Naive thymus-derived CD4-positive, alpha-beta T cell (primary cell): ENCODE data around the gene ATXN7L1. TPM values are rescaled to one million over a fixed set of nuclear protein-coding genes. Genes with fewer than 3 reads are reported as not detected.

Experiments used
- ATAC-seq: fragments of 150-1000 bp; cut with Tn5 transposase; 2 replicates; pipeline ENCODE4 v1.10.0; 2021; ENCODE audit warnings: mild to moderate bottlenecking, moderate library complexity
- CTCF ChIA-PET: fragments of 350-600 bp; sonication (Branson Sonifier 250); formaldehyde crosslinking; loops from one replicate; lab custom pipeline; 2021; ENCODE audit warnings: antibody characterized with exemption; lab: Charles Lee
- POLR2A ChIA-PET: fragments of 350-600 bp; sonication (Branson Sonifier 250); formaldehyde crosslinking; loops from one replicate; lab custom pipeline; 2021; ENCODE audit warnings: antibody characterized with exemption, inconsistent platforms; lab: Charles Lee
- DNase-seq, 9 donors: peaks; one replicate each; pipeline versions ENCODE4 v3.0.0 to v3.0.0-alpha.2; 2020 to 2022; ENCODE audit warnings: mixed read lengths in 1 of 9
- H3K27ac ChIP-seq: one replicate; pipeline ENCODE4 v1.7.0; 2013; ENCODE audit warnings: mild to moderate bottlenecking, low read depth, low read length, moderate library complexity
- H3K27me3 ChIP-seq, 2 donors: one replicate each; pipeline ENCODE4 v1.7.0; 2013; ENCODE audit warnings: low read length in 2 of 2, mild to moderate bottlenecking in 2 of 2, moderate library complexity in 2 of 2; ENCODE audit not compliant: control insufficient read depth in 2 of 2, insufficient read depth in 2 of 2
- H3K36me3 ChIP-seq, 3 experiments: 1 replicate in 2 of 3; 2 replicates in 1 of 3; pipeline ENCODE4 v1.7.0; 2013; ENCODE audit warnings: low read length in 3 of 3, mild to moderate bottlenecking in 3 of 3, moderate library complexity in 1 of 3; ENCODE audit not compliant: insufficient read depth in 3 of 3, control insufficient read depth in 2 of 3
- H3K4me1 ChIP-seq, 2 donors: one replicate each; pipeline ENCODE4 v1.7.0; 2013; ENCODE audit warnings: low read length in 2 of 2, mild to moderate bottlenecking in 2 of 2, moderate library complexity in 1 of 2; ENCODE audit not compliant: control insufficient read depth in 2 of 2, insufficient read depth in 2 of 2
- H3K4me3 ChIP-seq: 2 replicates; pipeline ENCODE4 v1.7.0; 2013; ENCODE audit warnings: mild to moderate bottlenecking, low read length
- H3K9me3 ChIP-seq, 3 experiments: 1 replicate in 2 of 3; 2 replicates in 1 of 3; pipeline ENCODE4 v1.7.0; 2013; ENCODE audit warnings: low read length in 3 of 3; ENCODE audit not compliant: control insufficient read depth in 2 of 3
- H3K27ac Mint-ChIP-seq, 9 donors: one replicate each; pipeline ENCODE4 v1.8.0; 2020 to 2022; ENCODE audit warnings: mixed read lengths in 9 of 9, mild to moderate bottlenecking in 8 of 9, moderate library complexity in 5 of 9, inconsistent platforms in 2 of 9
- H3K27me3 Mint-ChIP-seq, 5 donors: one replicate each; pipeline ENCODE4 v1.8.0; 2021 to 2022; ENCODE audit warnings: mixed read lengths in 5 of 5, mild to moderate bottlenecking in 1 of 5
- H3K36me3 Mint-ChIP-seq, 5 donors: one replicate each; pipeline ENCODE4 v1.8.0; 2020 to 2022; ENCODE audit warnings: mixed read lengths in 5 of 5, mild to moderate bottlenecking in 3 of 5, inconsistent platforms in 1 of 5
- H3K4me1 Mint-ChIP-seq, 7 donors: one replicate each; pipeline ENCODE4 v1.8.0; 2020 to 2022; ENCODE audit warnings: mixed read lengths in 7 of 7, mild to moderate bottlenecking in 3 of 7, inconsistent platforms in 1 of 7
- H3K4me3 Mint-ChIP-seq, 10 donors: one replicate each; pipeline ENCODE4 v1.8.0; 2020 to 2022; ENCODE audit warnings: mild to moderate bottlenecking in 10 of 10, mixed read lengths in 10 of 10, moderate library complexity in 6 of 10, inconsistent platforms in 2 of 10
- H3K9me3 Mint-ChIP-seq, 11 donors: one replicate each; pipeline ENCODE4 v1.8.0; 2020 to 2022; ENCODE audit warnings: mixed read lengths in 11 of 11, mild to moderate bottlenecking in 4 of 11, inconsistent platforms in 1 of 11, moderate library complexity in 1 of 11
- intact Hi-C, 2 donors: fragments of 100-400 bp; cut with micrococcal nuclease; formaldehyde crosslinking; loops; one replicate each; pipeline ENCODE4 v1.15.1; 2023
- polyA plus RNA-seq, 2 donors: library from polyadenylated mRNA; unstranded; fragments of 300-500 nt; fragmentation: Illumina TruSeq; gene quantifications; one replicate each; pipeline ENCODE4 v1.2.3, GENCODE V29; 2021
- total RNA-seq, 6 experiments: library from RNA in 5 of 6; stranded (reverse) in 5 of 6; gene quantifications; 1 replicate in 5 of 6; 2 replicates in 1 of 6; pipeline ENCODE4 v1.2.3 and lab custom pipeline; 2021 to 2026

ATXN7L1 gene
- total and polyA plus RNA-seq, 7 experiments from 2014 or later = 18.5 to 52.4 (median 39.5) TPM

DNA sequence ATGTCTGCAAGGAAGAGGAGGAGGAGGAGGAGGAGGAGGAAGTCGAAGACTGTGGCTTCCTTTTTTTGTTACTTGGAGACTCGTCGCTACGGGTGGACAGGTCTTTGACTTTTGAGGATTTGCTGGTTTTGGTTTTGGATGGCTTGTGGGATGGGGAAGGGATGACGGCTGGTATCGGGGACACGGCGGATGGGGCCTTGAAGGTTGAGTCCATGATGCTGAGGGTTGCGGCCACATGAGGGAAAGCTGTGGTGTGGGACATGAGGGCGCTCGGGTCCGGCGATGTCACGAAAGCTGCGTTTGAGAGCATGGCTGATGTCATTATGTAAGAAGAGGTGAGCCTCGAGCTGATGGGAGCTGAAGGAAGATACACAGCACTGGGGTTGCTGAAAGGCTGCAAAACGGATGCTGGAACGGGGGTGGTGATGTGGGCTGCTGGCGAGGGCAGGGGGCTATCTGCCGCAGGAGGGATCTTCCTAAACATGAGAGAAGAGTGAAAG is 262.0 kb downstream of the ATXN7L1 start:
- POLR2A ChIA-PET = no interaction called here
- intact Hi-C loops = no loop called here
- Histone ChIP-seq H3K27me3 (no peaks in the 10 kb centered on the region), H3K4me1 (no peaks in the 10 kb centered on the region), H3K4me3 (no peak overlapping the region), H3K27ac (no peak overlapping the region), H3K36me3 (peaks cover 6 to 67% (median 11%) of the 10 kb centered on the region in 3 experiments), H3K9me3 (no peaks in the 10 kb centered on the region)
- H3K4me1 Mint-ChIP-seq = no peaks in the 10 kb centered on the region
- H3K27me3 Mint-ChIP-seq = no peaks in the 10 kb centered on the region
- no peak for DNase-seq
- peaks cover 0 to 2% (median 0%) of the 10 kb centered on the region in 11 donors for H3K9me3 Mint-ChIP-seq
- peak overlapping the region in 3 of 9 donors; percentile 6 to 47 (median 14) for H3K27ac Mint-ChIP-seq
- no peak for ATAC-seq
- CTCF ChIA-PET = interaction anchor here (0.6 kb wide), 1 partner anchor 163 kb away, joined by 3 read pairs; no protein-coding TSS in a partner anchor
- H3K36me3 Mint-ChIP-seq = peaks cover 4 to 49% (median 18%) of the 10 kb centered on the region in 5 donors
- H3K4me3 Mint-ChIP-seq = no peak overlapping the region

DNA sequence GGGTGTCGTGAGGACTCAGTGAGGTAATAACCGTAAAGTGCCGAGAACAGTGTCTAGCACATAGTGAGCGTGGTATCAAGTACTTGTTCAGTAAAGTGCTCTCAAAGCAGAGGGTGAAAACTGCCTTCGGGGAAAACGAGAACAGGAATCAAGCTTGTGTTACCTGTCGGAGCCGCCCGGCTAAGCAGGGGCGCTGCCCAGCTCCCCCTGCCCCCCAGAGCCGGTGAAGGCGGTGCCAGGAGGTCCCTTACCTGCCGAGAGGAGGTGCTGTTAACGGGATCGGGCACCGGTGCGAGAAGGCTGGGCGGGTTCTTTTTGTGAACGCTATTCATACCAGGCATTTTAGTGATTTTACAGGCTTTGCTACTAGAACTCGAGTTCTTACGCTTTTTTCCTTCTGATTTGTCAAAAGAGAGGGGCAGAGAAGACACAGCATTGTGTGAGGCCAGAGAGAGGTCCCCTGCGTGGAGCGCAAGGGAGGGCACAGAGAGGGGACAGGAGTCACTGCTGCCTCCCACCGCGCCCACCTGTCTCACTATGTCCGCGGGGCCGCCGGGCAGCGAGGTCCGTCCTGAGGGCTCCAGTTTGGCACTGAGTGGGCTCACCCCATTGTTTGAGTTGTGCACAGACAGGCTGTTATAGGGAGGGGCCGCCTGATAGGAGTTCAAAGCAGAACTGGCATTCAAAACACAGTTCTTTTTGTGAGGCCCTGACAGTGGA is 262.6 kb downstream of the ATXN7L1 start:
- Histone ChIP-seq H3K36me3 (peaks cover 6 to 66% (median 11%) of the 10 kb centered on the region in 3 experiments), H3K9me3 (no peaks in the 10 kb centered on the region), H3K27me3 (no peaks in the 10 kb centered on the region), H3K4me1 (no peaks in the 10 kb centered on the region), H3K27ac (no peak overlapping the region), H3K4me3 (no peak overlapping the region)
- Mint-ChIP-seq H3K36me3 (peaks cover 3 to 51% (median 18%) of the 10 kb centered on the region in 5 donors), H3K4me1 (no peaks in the 10 kb centered on the region), H3K27me3 (no peaks in the 10 kb centered on the region), H3K9me3 (peaks cover 0 to 2% (median 0%) of the 10 kb centered on the region in 11 donors), H3K27ac (peak overlapping the region in 1 of 9 donors; percentile 6), H3K4me3 (no peak overlapping the region)
- DNase-seq = no peak
- POLR2A ChIA-PET = no interaction called here
- intact Hi-C loops = no loop called here
- CTCF ChIA-PET = interaction anchor here (0.6 kb wide), 1 partner anchor 163 kb away, joined by 3 read pairs; no protein-coding TSS in a partner anchor
- no peak for ATAC-seq

DNA sequence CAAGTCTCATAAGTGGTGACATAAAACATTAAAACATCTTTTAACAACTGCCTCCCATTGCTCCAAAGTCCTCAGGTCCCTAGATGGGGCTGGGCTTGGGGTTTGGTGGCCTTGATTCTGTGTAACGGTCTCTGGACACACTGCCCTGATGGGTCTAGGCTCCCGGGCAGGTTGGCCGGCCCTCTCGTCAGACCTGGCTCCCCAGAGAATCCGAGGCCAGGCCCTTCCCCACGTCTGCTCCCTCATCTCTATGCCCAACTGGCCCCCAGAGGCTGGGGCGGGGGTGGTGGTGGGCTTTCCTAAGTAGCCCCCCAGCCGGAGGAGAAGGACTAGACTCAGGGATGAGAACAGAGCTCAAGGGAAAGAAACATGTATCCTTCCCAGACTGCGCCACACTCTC is 263.6 kb downstream of the ATXN7L1 start:
- Mint-ChIP-seq H3K36me3 (peaks cover 0 to 51% (median 19%) of the 10 kb centered on the region in 5 donors), H3K27me3 (no peaks in the 10 kb centered on the region), H3K27ac (no peak overlapping the region), H3K4me3 (no peak overlapping the region), H3K9me3 (peaks cover 0 to 2% (median 0%) of the 10 kb centered on the region in 11 donors), H3K4me1 (no peaks in the 10 kb centered on the region)
- intact Hi-C loops = no loop called here
- ATAC-seq (no peak), DNase-seq (no peak)
- Histone ChIP-seq H3K4me3 (no peak overlapping the region), H3K9me3 (no peaks in the 10 kb centered on the region), H3K36me3 (peaks cover 6 to 61% (median 6%) of the 10 kb centered on the region in 3 experiments), H3K27ac (no peak overlapping the region), H3K27me3 (no peaks in the 10 kb centered on the region), H3K4me1 (no peaks in the 10 kb centered on the region)
- POLR2A ChIA-PET = no interaction called here
- CTCF ChIA-PET = no interaction called here

GRCh38 chr7:105611856-105612775 is 264.3 kb downstream of the ATXN7L1 start:
- peaks cover 0 to 56% (median 26%) of the 10 kb centered on the region in 5 donors for H3K36me3 Mint-ChIP-seq
- CTCF ChIA-PET = no interaction called here
- Histone ChIP-seq H3K36me3 (peaks cover 6 to 55% (median 6%) of the 10 kb centered on the region in 3 experiments), H3K9me3 (no peaks in the 10 kb centered on the region), H3K27ac (no peak overlapping the region), H3K27me3 (no peaks in the 10 kb centered on the region), H3K4me3 (no peak overlapping the region), H3K4me1 (no peaks in the 10 kb centered on the region)
- ATAC-seq (no peak), DNase-seq (no peak)
- intact Hi-C loops = no loop called here
- POLR2A ChIA-PET = no interaction called here
- H3K4me1 Mint-ChIP-seq = no peaks in the 10 kb centered on the region
- H3K4me3 Mint-ChIP-seq = no peak overlapping the region
- H3K9me3 Mint-ChIP-seq = peaks cover 0 to 2% (median 0%) of the 10 kb centered on the region in 11 donors
- no peak overlapping the region for H3K27ac Mint-ChIP-seq
- H3K27me3 Mint-ChIP-seq = no peaks in the 10 kb centered on the region

DNA sequence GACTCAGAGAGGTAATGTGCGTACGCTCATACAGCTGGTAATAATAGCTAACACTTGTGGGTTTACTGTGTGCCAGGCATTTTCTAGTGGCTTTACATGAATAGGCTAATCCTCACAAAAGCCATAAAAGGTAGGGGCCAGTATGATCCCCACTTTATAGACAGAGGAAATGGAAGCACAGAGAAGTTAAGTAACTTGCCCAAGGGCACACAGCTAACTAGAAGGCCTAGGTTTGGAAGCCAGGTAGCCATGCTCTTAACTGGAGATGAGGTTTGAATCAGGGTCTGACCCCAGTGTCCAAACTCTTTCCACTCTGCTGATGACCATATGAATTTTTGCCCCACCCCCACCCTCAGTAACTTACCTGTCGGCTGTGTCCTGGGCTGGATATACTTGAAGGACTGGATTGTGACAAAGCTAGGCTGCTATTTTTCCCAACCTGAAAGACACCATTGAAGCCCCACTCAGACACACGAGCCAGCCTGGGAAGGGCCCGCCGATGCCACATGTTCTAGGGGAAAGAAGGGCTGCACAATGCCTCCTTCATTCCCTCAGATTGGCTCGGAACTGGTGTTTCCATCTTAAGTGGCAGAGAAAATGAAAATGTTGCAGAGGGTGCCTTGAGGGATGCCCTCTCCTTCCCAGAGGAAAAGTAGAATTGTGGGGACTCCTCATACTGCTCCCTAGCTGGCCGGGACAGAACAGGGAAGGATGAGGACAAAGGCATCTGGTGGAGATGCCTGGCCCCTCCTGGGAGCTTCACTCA is 266.1 kb downstream of the ATXN7L1 start:
- ATAC-seq (no peak), DNase-seq (no peak)
- no peaks in the 10 kb centered on the region for H3K9me3 ChIP-seq
- no peak overlapping the region for H3K27ac ChIP-seq
- Mint-ChIP-seq H3K4me1 (no peaks in the 10 kb centered on the region), H3K4me3 (no peak overlapping the region), H3K36me3 (peaks cover 0 to 49% (median 25%) of the 10 kb centered on the region in 5 donors), H3K9me3 (no peaks in the 10 kb centered on the region), H3K27ac (peak overlapping the region in 1 of 9 donors; percentile 21), H3K27me3 (no peaks in the 10 kb centered on the region)
- H3K4me3 ChIP-seq = no peak overlapping the region
- no peaks in the 10 kb centered on the region for H3K4me1 ChIP-seq
- ChIA-PET CTCF (interaction anchor here (0.6 to 1.0 kb wide), 2 partner anchors 545 to 596 kb away, joined by 3 read pairs; no protein-coding TSS in a partner anchor), POLR2A (no interaction called here)
- intact Hi-C loops = no loop called here
- peaks cover 0 to 39% (median 6%) of the 10 kb centered on the region in 3 experiments for H3K36me3 ChIP-seq
- no peaks in the 10 kb centered on the region for H3K27me3 ChIP-seq
